Neural progenitor cell (in vitro differentiated cells): ENCODE measurements around the gene RASGRP4. TPM values are rescaled to one million over a fixed set of nuclear protein-coding genes. Genes with fewer than 3 reads are reported as not detected.

Experiments used
- DNase-seq: peaks from one replicate; pipeline ENCODE4 v3.0.0-alpha.2; 2016; ENCODE audit warnings: low spot score
- H2AFZ ChIP-seq: fragments of 200-600 bp; sonication (generic); replicated peaks from 2 replicates; pipeline ENCODE4 v1.6.1; 2016; ENCODE audit warnings: antibody characterized with exemption
- H3F3A ChIP-seq: fragments of 200-600 bp; sonication (generic); 2 replicates; pipeline ENCODE4 v1.6.1; 2016; ENCODE audit warnings: antibody characterized with exemption, low read depth
- H3K27ac ChIP-seq: fragments of 200-600 bp; sonication (generic); 2 replicates; pipeline ENCODE4 v1.5.1; 2016; ENCODE audit warnings: mild to moderate bottlenecking
- H3K27me3 ChIP-seq: fragments of 200-600 bp; sonication (generic); 2 replicates; pipeline ENCODE4 v1.6.1; 2016; ENCODE audit warnings: mild to moderate bottlenecking, moderate library complexity
- H3K36me3 ChIP-seq: fragments of 200-600 bp; sonication (generic); 2 replicates; pipeline ENCODE4 v1.5.1; 2016
- H3K4me1 ChIP-seq: fragments of 200-600 bp; sonication (generic); 2 replicates; pipeline ENCODE4 v1.6.1; 2016; ENCODE audit warnings: mixed run types
- H3K4me2 ChIP-seq: fragments of 200-600 bp; sonication (generic); 2 replicates; pipeline ENCODE4 v1.6.1; 2016
- H3K4me3 ChIP-seq: fragments of 200-600 bp; sonication (generic); 2 replicates; pipeline ENCODE4 v1.5.1; 2016
- H3K79me2 ChIP-seq: fragments of 200-600 bp; sonication (generic); 2 replicates; pipeline ENCODE4 v1.6.1; 2016; ENCODE audit warnings: low read depth
- H3K9ac ChIP-seq: fragments of 200-600 bp; sonication (generic); 2 replicates; pipeline ENCODE4 v1.6.1; 2016
- H3K9me3 ChIP-seq: fragments of 200-600 bp; sonication (generic); 2 replicates; pipeline ENCODE4 v1.5.1; 2016; ENCODE audit warnings: low read depth
- H4K20me1 ChIP-seq: fragments of 200-600 bp; sonication (generic); 2 replicates; pipeline ENCODE4 v1.6.1; 2016; ENCODE audit warnings: low read depth
- H3K27ac Mint-ChIP-seq: 3 replicates; pipeline ENCODE4 v1.8.0; 2021; ENCODE audit warnings: mixed read lengths
- H3K27me3 Mint-ChIP-seq: 2 replicates; pipeline ENCODE4 v1.8.0; 2022; ENCODE audit warnings: low read depth, mild to moderate bottlenecking, inconsistent platforms, moderate library complexity, mixed read lengths; ENCODE audit not compliant: insufficient read depth
- H3K36me3 Mint-ChIP-seq: 3 replicates; pipeline ENCODE4 v1.8.0; 2021; ENCODE audit warnings: mixed read lengths
- H3K4me1 Mint-ChIP-seq: 3 replicates; pipeline ENCODE4 v1.8.0; 2021; ENCODE audit warnings: mixed read lengths
- H3K4me3 Mint-ChIP-seq: 3 replicates; pipeline ENCODE4 v1.8.0; 2021; ENCODE audit warnings: mild to moderate bottlenecking, moderate library complexity, mixed read lengths
- H3K9me3 Mint-ChIP-seq: 3 replicates; pipeline ENCODE4 v1.8.0; 2020; ENCODE audit warnings: mixed read lengths
- EZH2 ChIP-seq: fragments of 200-600 bp; sonication (generic); IDR thresholded peaks from 2 replicates; pipeline ENCODE4 v1.6.1; 2017; ENCODE audit warnings: antibody characterized with exemption, mild to moderate bottlenecking, moderate library complexity
- EZH2phosphoT487 ChIP-seq: fragments of 200-600 bp; sonication (generic); IDR thresholded peaks from 2 replicates; pipeline ENCODE4 v1.6.1; 2017; ENCODE audit warnings: antibody characterized with exemption
- total RNA-seq: library from RNA; depleted of rRNA; stranded (reverse); fragments of >200 nt; gene quantifications from 2 replicates; pipeline ENCODE4 v1.2.3, GENCODE V29; 2015; ENCODE audit warnings: low replicate concordance
- TF ChIP-seq, protein P1 (sequence below): fragments of 200-600 bp; sonication (generic); IDR thresholded peaks from 2 replicates; pipeline ENCODE4 v1.5.1; 2017; ENCODE audit warnings: antibody characterized with exemption, mild to moderate bottlenecking

RASGRP4 gene
- total RNA-seq, 1 donor from 2014 or later: not detected

DNA sequence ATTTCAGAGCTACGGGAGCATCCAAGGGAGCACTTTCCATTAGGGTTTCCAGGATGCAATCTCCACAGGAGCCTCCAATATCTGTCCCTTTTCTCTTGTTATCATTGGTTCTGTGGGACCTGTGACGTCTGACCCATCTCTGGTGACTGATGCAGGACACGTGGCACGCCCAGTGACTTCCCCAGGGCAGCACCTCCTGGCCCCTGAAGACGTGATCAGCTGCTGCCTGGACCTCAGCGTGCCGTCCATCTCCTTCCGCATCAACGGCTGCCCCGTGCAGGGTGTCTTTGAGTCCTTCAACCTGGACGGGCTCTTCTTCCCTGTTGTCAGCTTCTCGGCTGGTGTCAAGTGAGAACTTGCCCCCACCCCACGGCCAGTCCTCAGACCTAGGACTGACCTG lies 33.0 kb upstream of the RASGRP4 start:
- peaks cover 2% of the 10 kb centered on the region for H3K9me3 Mint-ChIP-seq

DNA sequence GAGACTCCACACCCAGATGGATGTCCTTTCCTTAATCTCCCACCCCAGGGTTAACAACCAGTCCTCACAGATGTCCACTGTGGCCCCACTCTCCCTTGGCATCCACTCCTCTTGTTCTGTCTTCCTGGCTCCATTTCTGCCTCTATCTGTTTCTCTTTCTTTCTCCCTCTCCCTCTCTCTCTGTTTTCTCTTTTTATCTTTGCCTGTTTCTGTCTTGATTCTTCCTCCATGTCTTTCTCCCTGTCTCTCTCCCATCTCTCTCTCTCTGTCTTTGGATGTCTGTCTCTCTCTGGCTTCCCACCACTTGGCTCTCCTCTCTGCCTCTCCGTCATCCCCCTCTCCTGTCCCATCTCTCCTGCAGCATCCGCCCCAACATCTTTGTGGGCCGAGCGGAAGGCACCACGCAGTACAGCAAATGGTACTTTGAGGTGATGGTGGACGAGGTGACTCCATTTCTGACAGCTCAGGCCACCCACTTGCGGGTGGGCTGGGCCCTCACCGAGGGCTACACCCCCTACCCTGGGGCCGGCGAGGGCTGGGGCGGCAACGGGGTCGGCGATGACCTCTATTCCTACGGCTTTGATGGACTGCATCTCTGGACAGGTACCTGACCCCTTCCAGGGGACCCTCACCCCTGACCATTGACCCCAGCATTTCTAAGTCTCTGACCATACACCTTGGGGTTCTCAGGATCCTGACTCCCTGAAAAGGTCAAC lies 31.8 kb upstream of the RASGRP4 start:
- H3K27me3 Mint-ChIP-seq: peaks cover 12% of the 10 kb centered on the region
- Histone ChIP-seq H3K4me3 (no peak overlapping the region), H2AFZ (no peak overlapping the region), H3K27ac (no peak overlapping the region), H3F3A (no peaks in the 10 kb centered on the region), H3K4me1 (no peaks in the 10 kb centered on the region), H3K79me2 (no peaks in the 10 kb centered on the region), H4K20me1 (peaks cover 6% of the 10 kb centered on the region), H3K4me2 (no peak overlapping the region), H3K27me3 (no peaks in the 10 kb centered on the region), H3K9me3 (no peaks in the 10 kb centered on the region), H3K9ac (no peak overlapping the region), H3K36me3 (no peaks in the 10 kb centered on the region)
- TF ChIP-seq, protein P1, sequence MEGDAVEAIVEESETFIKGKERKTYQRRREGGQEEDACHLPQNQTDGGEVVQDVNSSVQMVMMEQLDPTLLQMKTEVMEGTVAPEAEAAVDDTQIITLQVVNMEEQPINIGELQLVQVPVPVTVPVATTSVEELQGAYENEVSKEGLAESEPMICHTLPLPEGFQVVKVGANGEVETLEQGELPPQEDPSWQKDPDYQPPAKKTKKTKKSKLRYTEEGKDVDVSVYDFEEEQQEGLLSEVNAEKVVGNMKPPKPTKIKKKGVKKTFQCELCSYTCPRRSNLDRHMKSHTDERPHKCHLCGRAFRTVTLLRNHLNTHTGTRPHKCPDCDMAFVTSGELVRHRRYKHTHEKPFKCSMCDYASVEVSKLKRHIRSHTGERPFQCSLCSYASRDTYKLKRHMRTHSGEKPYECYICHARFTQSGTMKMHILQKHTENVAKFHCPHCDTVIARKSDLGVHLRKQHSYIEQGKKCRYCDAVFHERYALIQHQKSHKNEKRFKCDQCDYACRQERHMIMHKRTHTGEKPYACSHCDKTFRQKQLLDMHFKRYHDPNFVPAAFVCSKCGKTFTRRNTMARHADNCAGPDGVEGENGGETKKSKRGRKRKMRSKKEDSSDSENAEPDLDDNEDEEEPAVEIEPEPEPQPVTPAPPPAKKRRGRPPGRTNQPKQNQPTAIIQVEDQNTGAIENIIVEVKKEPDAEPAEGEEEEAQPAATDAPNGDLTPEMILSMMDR: no peak
- no peak for TF ChIP-seq EZH2phosphoT487
- TF ChIP-seq EZH2: no peak
- H3K4me1 Mint-ChIP-seq: no peaks in the 10 kb centered on the region
- no peak overlapping the region for H3K4me3 Mint-ChIP-seq
- H3K27ac Mint-ChIP-seq: no peak overlapping the region
- DNase-seq: no peak
- H3K9me3 Mint-ChIP-seq: peaks cover 2% of the 10 kb centered on the region
- H3K36me3 Mint-ChIP-seq: no peaks in the 10 kb centered on the region

More for the DNA sequence above, 33.0 kb upstream of the RASGRP4 start:
- H3K4me1 ChIP-seq: no peaks in the 10 kb centered on the region
- H3K4me3 ChIP-seq: no peak overlapping the region
- H3K27ac ChIP-seq: no peak overlapping the region
- no peak overlapping the region for H3K4me2 ChIP-seq
- no peak overlapping the region for H3K9ac ChIP-seq
- H3K9me3 ChIP-seq: no peaks in the 10 kb centered on the region
- no peaks in the 10 kb centered on the region for H3F3A ChIP-seq
- DNase-seq: no peak
- H3K36me3 ChIP-seq: no peaks in the 10 kb centered on the region
- H3K4me3 Mint-ChIP-seq: no peak overlapping the region
- no peaks in the 10 kb centered on the region for H3K79me2 ChIP-seq
- H3K27ac Mint-ChIP-seq: no peak overlapping the region
- peaks cover 12% of the 10 kb centered on the region for H3K27me3 Mint-ChIP-seq
- H3K36me3 Mint-ChIP-seq: no peaks in the 10 kb centered on the region
- H3K4me1 Mint-ChIP-seq: no peaks in the 10 kb centered on the region
- H3K27me3 ChIP-seq: no peaks in the 10 kb centered on the region
- H4K20me1 ChIP-seq: peaks cover 6% of the 10 kb centered on the region
- no peak overlapping the region for H2AFZ ChIP-seq
- TF ChIP-seq EZH2phosphoT487 (no peak), EZH2 (no peak)
- TF ChIP-seq, protein P1: no peak

DNA sequence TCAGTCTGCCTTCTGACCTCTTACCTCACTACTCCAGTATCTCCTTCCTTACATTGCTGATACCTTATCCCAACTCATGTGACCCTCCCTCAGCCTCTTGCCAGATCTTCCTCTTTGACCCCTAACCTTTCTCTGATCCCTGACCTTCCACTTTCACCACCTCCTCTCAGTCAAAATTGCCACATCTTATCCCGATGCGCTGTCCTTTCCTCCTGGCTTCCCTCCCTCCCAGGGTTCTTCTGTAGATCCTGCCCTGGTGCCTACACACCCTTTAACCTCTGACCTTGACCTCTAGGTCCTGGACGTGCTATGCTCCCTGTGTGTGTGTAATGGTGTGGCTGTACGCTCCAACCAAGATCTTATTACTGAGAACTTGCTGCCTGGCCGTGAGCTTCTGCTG lies 31.2 kb upstream of the RASGRP4 start:
- H3F3A ChIP-seq: no peaks in the 10 kb centered on the region
- Mint-ChIP-seq H3K9me3 (peaks cover 2% of the 10 kb centered on the region), H3K27me3 (peaks cover 12% of the 10 kb centered on the region), H3K36me3 (no peaks in the 10 kb centered on the region), H3K4me1 (no peaks in the 10 kb centered on the region), H3K4me3 (no peak overlapping the region), H3K27ac (no peak overlapping the region)
- no peaks in the 10 kb centered on the region for H3K9me3 ChIP-seq
- DNase-seq: no peak
- no peak overlapping the region for H2AFZ ChIP-seq
- no peak overlapping the region for H3K27ac ChIP-seq
- peaks cover 6% of the 10 kb centered on the region for H4K20me1 ChIP-seq
- no peaks in the 10 kb centered on the region for H3K27me3 ChIP-seq
- H3K79me2 ChIP-seq: no peaks in the 10 kb centered on the region
- no peak for TF ChIP-seq EZH2
- no peak for TF ChIP-seq EZH2phosphoT487
- TF ChIP-seq, protein P1: no peak
- H3K9ac ChIP-seq: no peak overlapping the region
- H3K36me3 ChIP-seq: no peaks in the 10 kb centered on the region
- H3K4me2 ChIP-seq: no peak overlapping the region
- H3K4me1 ChIP-seq: no peaks in the 10 kb centered on the region
- H3K4me3 ChIP-seq: no peak overlapping the region
